Measurements from ENCODE around the gene RBBP8NL. TPM values are rescaled to one million over a fixed set of nuclear protein-coding genes. Genes with fewer than 3 reads are reported as not detected.
A peak's percentile ranks its signal among the peaks of the same experiment; 100 is the strongest.

RBBP8NL gene
- total RNA-seq, 5 donors from 2014 or later (not counting 1 experiment from before 2014, with no cell fraction given): not detected

DNA sequence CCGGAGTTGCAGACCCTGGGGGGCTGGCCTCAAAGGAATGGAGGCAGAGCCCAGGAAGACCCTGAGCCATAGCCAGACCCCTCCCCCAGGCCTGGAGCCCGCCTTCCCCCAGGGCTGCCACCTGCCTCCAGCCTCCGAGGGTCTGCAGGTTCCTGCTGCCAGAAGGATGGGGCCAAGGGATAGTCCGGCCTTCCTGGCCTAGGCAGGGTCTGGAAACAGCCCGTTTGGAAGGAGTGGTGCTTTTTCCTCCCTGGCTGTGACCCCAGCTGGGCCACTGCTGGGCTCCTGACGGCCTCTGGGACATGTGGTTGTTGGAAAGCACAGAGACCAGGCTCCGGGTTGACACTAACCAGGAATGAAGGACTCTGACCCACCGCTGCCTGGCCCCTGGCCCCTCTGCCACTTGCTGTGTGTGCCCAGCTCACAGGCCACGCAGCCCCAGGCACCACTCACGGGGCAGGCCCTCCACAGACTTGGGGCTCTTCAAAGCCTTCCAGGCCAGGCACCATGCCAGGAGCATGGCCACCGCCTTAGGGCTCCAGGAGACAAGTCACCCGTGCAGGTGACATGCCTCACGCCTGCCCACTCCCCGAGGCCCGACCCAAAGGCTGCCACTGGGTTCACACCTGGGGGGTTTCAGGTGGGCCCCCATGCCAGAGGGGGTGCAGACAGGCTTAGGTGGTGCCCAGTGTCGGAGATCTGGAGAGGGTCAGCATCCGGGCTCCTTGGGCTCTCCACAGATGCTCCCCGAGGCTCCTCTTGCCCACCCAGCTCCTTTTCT lies 56.3 kb downstream of the RBBP8NL start:
- Mint-ChIP-seq H3K4me1 (peaks cover 0 to 9% (median 2%) of the 10 kb centered on the region in 3 donors), H3K27me3 (peaks cover 9 to 28% of the 10 kb centered on the region in 2 donors), H3K36me3 (no peaks in the 10 kb centered on the region), H3K9me3 (no peaks in the 10 kb centered on the region), H3K27ac (no peak overlapping the region), H3K4me3 (no peak overlapping the region)
- Histone ChIP-seq H3K4me1 (ENCODE audit: control insufficient read depth in 1 of 2, extremely low read depth in 1 of 2, insufficient read depth in 2 of 2, low read length in 2 of 2) (peaks cover 0 to 22% of the 10 kb centered on the region in 2 experiments), H3K36me3 (ENCODE audit: control insufficient read depth in 2 of 2, extremely low read depth in 1 of 2, insufficient read depth in 1 of 2, low read length in 1 of 2) (no peaks in the 10 kb centered on the region), H3K27me3 (replicated peaks in 1 of 2; ENCODE audit: control insufficient read depth in 2 of 2, extremely low read depth in 1 of 2, insufficient read depth in 2 of 2, low read length in 1 of 2) (peaks cover 2 to 73% of the 10 kb centered on the region in 2 experiments), H3K4me3 (ENCODE audit: control insufficient read depth in 1 of 2, extremely low read depth in 1 of 2, low read length in 1 of 2) (no peak overlapping the region), H3K27ac (ENCODE audit: low read length) (no peak overlapping the region), H3K9me3 (no peaks in the 10 kb centered on the region)
- no peak for DNase-seq
- ChIA-PET POLR2A (no interaction called here), CTCF (no interaction called here)
- no peak for ATAC-seq (replicated peaks in 1 of 4)
- WGBS (ENCODE audit: insufficient coverage): 72% methylated on average over 17 of the region's 18 CpGs

DNA sequence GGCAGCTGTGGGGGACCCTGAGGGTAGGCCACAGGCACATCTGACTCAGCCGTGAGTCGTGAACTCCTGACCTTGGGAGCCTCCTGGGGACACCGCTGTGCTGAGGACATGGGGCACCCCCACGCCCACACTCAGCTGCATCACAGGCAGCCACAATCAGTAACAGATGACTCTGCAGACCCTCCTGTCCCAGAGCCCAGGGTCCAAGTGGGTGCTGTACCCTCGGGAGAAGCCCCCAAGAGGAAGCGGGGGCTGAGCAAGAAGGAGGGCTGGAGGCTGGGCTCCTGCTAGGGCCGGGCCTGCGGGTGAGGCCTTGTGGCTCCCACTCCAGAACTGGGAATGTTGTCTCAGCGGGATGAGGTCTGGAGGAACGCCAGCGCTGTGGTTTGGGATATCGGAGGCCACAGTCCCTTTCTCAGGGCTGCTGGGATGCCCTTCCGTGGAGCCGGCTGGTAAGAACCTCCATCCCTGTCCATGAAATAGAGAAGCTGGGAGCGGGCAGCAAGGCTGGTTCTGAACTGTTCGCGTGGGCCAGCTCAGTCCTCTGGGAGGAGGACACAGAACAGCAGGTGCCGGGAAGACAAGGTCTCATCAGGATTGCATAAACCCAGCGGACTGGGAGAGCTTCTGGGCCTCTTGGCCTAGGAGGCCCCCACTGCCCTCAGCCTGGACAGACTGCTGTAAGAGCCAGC lies 57.1 kb downstream of the RBBP8NL start:
- Mint-ChIP-seq H3K27me3 (peaks cover 13 to 30% of the 10 kb centered on the region in 2 donors), H3K4me1 (peaks cover 0 to 9% (median 2%) of the 10 kb centered on the region in 3 donors), H3K36me3 (no peaks in the 10 kb centered on the region), H3K4me3 (no peak overlapping the region), H3K9me3 (no peaks in the 10 kb centered on the region), H3K27ac (no peak overlapping the region)
- POLR2A ChIA-PET: no interaction called here
- no peaks in the 10 kb centered on the region for H3K36me3 ChIP-seq (ENCODE audit: control insufficient read depth in 2 of 2, extremely low read depth in 1 of 2, insufficient read depth in 1 of 2, low read length in 1 of 2)
- peaks cover 0 to 25% of the 10 kb centered on the region in 2 experiments for H3K4me1 ChIP-seq (ENCODE audit: control insufficient read depth in 1 of 2, extremely low read depth in 1 of 2, insufficient read depth in 2 of 2, low read length in 2 of 2)
- ATAC-seq (replicated peaks in 1 of 4) (no peak), DNase-seq (no peak)
- H3K4me3 ChIP-seq (ENCODE audit: control insufficient read depth in 1 of 2, extremely low read depth in 1 of 2, low read length in 1 of 2): no peak overlapping the region
- H3K27me3 ChIP-seq (replicated peaks in 1 of 2; ENCODE audit: control insufficient read depth in 2 of 2, extremely low read depth in 1 of 2, insufficient read depth in 2 of 2, low read length in 1 of 2): peaks cover 3 to 80% of the 10 kb centered on the region in 2 experiments
- CTCF ChIA-PET: interaction anchor here in 1 of 2 donors (0.9 kb wide), 1 partner anchor 12 kb away, joined by 3 read pairs; no protein-coding TSS in a partner anchor
- H3K9me3 ChIP-seq: no peaks in the 10 kb centered on the region
- WGBS (ENCODE audit: insufficient coverage): 75% methylated on average over 17 of the region's 19 CpGs
- no peak overlapping the region for H3K27ac ChIP-seq (ENCODE audit: low read length)

DNA sequence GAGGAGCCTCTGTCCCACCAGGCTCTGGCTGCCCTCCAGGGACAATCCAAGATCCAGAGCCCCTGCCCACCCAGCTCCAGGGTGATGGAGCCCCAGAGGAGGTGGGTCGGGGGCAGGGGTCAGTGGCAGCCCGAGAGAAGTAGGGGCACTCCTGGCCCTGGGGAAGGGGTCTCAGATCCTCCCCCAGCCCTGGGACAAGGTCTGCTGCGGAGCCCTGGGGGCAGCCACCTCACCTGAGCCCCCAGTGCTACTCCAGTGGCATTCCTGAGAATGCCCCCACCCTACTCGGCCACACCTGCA lies 57.6 kb downstream of the RBBP8NL start:
- CTCF ChIA-PET: interaction anchor here in 1 of 2 donors (0.9 kb wide), 1 partner anchor 13 kb away, joined by 3 read pairs; no protein-coding TSS in a partner anchor
- Mint-ChIP-seq H3K36me3 (no peaks in the 10 kb centered on the region), H3K9me3 (no peaks in the 10 kb centered on the region), H3K27ac (no peak overlapping the region), H3K4me3 (no peak overlapping the region), H3K27me3 (peaks cover 18 to 35% of the 10 kb centered on the region in 2 donors), H3K4me1 (peaks cover 0 to 9% (median 2%) of the 10 kb centered on the region in 3 donors)
- WGBS (ENCODE audit: insufficient coverage): 65% methylated on average over 3 of the region's 4 CpGs
- Histone ChIP-seq H3K9me3 (no peaks in the 10 kb centered on the region), H3K36me3 (ENCODE audit: control insufficient read depth in 2 of 2, extremely low read depth in 1 of 2, insufficient read depth in 1 of 2, low read length in 1 of 2) (no peaks in the 10 kb centered on the region), H3K4me3 (ENCODE audit: control insufficient read depth in 1 of 2, extremely low read depth in 1 of 2, low read length in 1 of 2) (no peak overlapping the region), H3K27me3 (replicated peaks in 1 of 2; ENCODE audit: control insufficient read depth in 2 of 2, extremely low read depth in 1 of 2, insufficient read depth in 2 of 2, low read length in 1 of 2) (peaks cover 6 to 82% of the 10 kb centered on the region in 2 experiments), H3K4me1 (ENCODE audit: control insufficient read depth in 1 of 2, extremely low read depth in 1 of 2, insufficient read depth in 2 of 2, low read length in 2 of 2) (peaks cover 0 to 25% of the 10 kb centered on the region in 2 experiments), H3K27ac (ENCODE audit: low read length) (no peak overlapping the region)
- no peak for DNase-seq
- POLR2A ChIA-PET: no interaction called here
- ATAC-seq (replicated peaks in 1 of 4): no peak

DNA sequence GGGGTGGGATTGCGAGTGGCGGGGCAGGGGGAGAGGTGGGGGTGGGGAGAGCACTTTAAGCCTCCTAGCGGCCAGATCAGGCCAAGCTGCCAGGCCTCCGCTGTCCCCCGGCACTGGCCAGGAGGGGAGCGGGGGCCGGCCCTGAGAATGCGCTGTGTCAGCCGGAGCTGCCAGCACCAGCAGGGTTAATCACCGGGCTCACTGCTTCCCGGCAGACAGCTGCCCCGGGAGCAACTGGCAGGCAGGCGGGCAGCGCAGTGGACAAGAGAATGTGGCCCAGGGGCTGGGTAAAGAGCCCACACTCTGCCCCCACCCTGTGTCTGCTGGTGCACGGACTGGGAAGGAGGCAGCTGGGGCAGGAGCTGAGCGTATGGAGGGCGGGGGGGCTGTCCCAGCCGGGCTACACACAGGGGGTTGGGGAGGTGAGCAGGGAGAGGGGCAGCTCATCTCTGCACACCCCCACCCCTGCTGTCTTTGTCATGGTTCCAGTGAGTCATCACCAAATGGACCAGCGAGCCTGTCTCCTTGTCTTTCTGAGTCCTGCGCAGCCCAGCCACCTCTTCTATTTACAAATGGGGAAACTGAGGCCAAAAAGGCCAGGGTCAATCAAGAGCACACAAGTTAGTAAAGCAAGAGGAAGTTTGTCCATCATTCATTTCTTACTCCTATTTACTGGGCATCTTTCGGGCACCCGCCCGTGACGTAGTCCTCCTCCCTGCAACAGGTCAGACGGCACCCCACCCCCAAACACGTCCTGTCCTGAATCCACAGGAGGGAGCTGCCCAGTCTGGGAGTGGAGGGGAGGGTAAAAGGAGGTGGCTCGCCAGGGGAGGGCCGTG lies 58.1 kb downstream of the RBBP8NL start:
- Histone ChIP-seq H3K36me3 (ENCODE audit: control insufficient read depth in 2 of 2, extremely low read depth in 1 of 2, insufficient read depth in 1 of 2, low read length in 1 of 2) (no peaks in the 10 kb centered on the region), H3K4me1 (ENCODE audit: control insufficient read depth in 1 of 2, extremely low read depth in 1 of 2, insufficient read depth in 2 of 2, low read length in 2 of 2) (peaks cover 0 to 25% of the 10 kb centered on the region in 2 experiments), H3K27me3 (replicated peaks in 1 of 2; ENCODE audit: control insufficient read depth in 2 of 2, extremely low read depth in 1 of 2, insufficient read depth in 2 of 2, low read length in 1 of 2) (peaks cover 6 to 82% of the 10 kb centered on the region in 2 experiments), H3K27ac (ENCODE audit: low read length) (no peak overlapping the region), H3K4me3 (ENCODE audit: control insufficient read depth in 1 of 2, extremely low read depth in 1 of 2, low read length in 1 of 2) (no peak overlapping the region), H3K9me3 (no peaks in the 10 kb centered on the region)
- POLR2A ChIA-PET: interaction anchor here in 1 of 2 donors (0.6 kb wide), 1 partner anchor 43 kb away, joined by 8 read pairs; no protein-coding TSS in a partner anchor
- Mint-ChIP-seq H3K4me3 (no peak overlapping the region), H3K9me3 (no peaks in the 10 kb centered on the region), H3K27ac (no peak overlapping the region), H3K4me1 (peaks cover 0 to 9% (median 2%) of the 10 kb centered on the region in 3 donors), H3K27me3 (peaks cover 20 to 37% of the 10 kb centered on the region in 2 donors), H3K36me3 (no peaks in the 10 kb centered on the region)
- DNase-seq (no peak), ATAC-seq (replicated peaks in 1 of 4) (no peak)
- 11% methylated on average over 14 of the region's 28 CpGs for WGBS (ENCODE audit: insufficient coverage)
- CTCF ChIA-PET: no interaction called here

- Mint-ChIP-seq H3K27ac (no peak overlapping the region), H3K36me3 (no peaks in the 10 kb centered on the region), H3K4me3 (peak overlapping the region in 1 of 3 donors; percentile 80), H3K27me3 (peaks cover 25 to 39% of the 10 kb centered on the region in 2 donors), H3K9me3 (no peaks in the 10 kb centered on the region), H3K4me1 (peaks cover 0 to 9% (median 2%) of the 10 kb centered on the region in 3 donors)
- H3K9me3 ChIP-seq: no peaks in the 10 kb centered on the region
- ChIA-PET POLR2A (interaction anchor here in 1 of 2 donors (0.6 kb wide), 1 partner anchor 43 kb away, joined by 8 read pairs; no protein-coding TSS in a partner anchor), CTCF (no interaction called here)
- no peak for ATAC-seq (replicated peaks in 1 of 4)
- peaks cover 0 to 25% of the 10 kb centered on the region in 2 experiments for H3K4me1 ChIP-seq (ENCODE audit: control insufficient read depth in 1 of 2, extremely low read depth in 1 of 2, insufficient read depth in 2 of 2, low read length in 2 of 2)
- no peak for DNase-seq
- WGBS (ENCODE audit: insufficient coverage): 9% methylated on average over 6 of the region's 15 CpGs
- H3K27me3 ChIP-seq (replicated peaks in 1 of 2; ENCODE audit: control insufficient read depth in 2 of 2, extremely low read depth in 1 of 2, insufficient read depth in 2 of 2, low read length in 1 of 2): peaks cover 6 to 83% of the 10 kb centered on the region in 2 experiments
- H3K27ac ChIP-seq (ENCODE audit: low read length): no peak overlapping the region
- H3K4me3 ChIP-seq (ENCODE audit: control insufficient read depth in 1 of 2, extremely low read depth in 1 of 2, low read length in 1 of 2): peak overlapping the region in 1 of 2 donors; percentile 32
- no peaks in the 10 kb centered on the region for H3K36me3 ChIP-seq (ENCODE audit: control insufficient read depth in 2 of 2, extremely low read depth in 1 of 2, insufficient read depth in 1 of 2, low read length in 1 of 2)
Measured at GRCh38 chr20:62368392-62368975, 58.9 kb downstream of the RBBP8NL start.

Data from T-cell (primary cell).